ENCODE data around the gene GIMAP8. TPM values are rescaled to one million over a fixed set of nuclear protein-coding genes. Genes with fewer than 3 reads are reported as not detected.

GIMAP8 gene
- total and polyA plus RNA-seq, 2 of the 8 experiments (the other 6 are each of a cell fraction or from before 2014, with no cell fraction given), result not detected

GRCh38 chr7:150443793-150444540 lies 6.5 kb upstream of the GIMAP8 start:
- Histone ChIP-seq H3K79me1 (ENCODE audit: low read depth, low read length) (no peaks in the 10 kb centered on the region), H2BK5ac (ENCODE audit: low read depth, low read length) (no peak overlapping the region), H3K9ac (replicated peaks in 1 of 4; ENCODE audit: extremely low read depth in 1 of 4, low read depth in 3 of 4, low read length in 3 of 4) (no peak overlapping the region), H2BK15ac (ENCODE audit: low read length) (no peak overlapping the region), H3K27me3 (replicated peaks in 1 of 4; ENCODE audit: control insufficient read depth in 3 of 4, extremely low read depth in 1 of 4, insufficient read depth in 3 of 4, low read length in 3 of 4) (no peaks in the 10 kb centered on the region; a peak in 2 of 7 replicates), H3K14ac (ENCODE audit: insufficient read length) (no peak overlapping the region), H3K23me2 (ENCODE audit: low read depth, low read length) (no peaks in the 10 kb centered on the region), H3K9me3 (ENCODE audit: insufficient read depth in 2 of 2, low read depth in 1 of 2, low read length in 1 of 2) (peaks cover 3 to 4% of the 10 kb centered on the region in 2 experiments; a peak in 2 of 4 replicates), H3K56ac (replicated peaks; ENCODE audit: insufficient read length, low read depth, low read length) (no peak overlapping the region), H4K5ac (ENCODE audit: insufficient read length, low read depth, low read length) (no peak overlapping the region), H3K79me2 (ENCODE audit: control insufficient read depth in 1 of 2, insufficient read depth in 2 of 2, low read length in 2 of 2) (no peaks in the 10 kb centered on the region), H4K20me1 (replicated peaks in 1 of 2; ENCODE audit: control insufficient read depth in 1 of 2, insufficient read depth in 2 of 2, low read length in 2 of 2) (no peaks in the 10 kb centered on the region), H3K27ac (ENCODE audit: low read depth, low read length) (no peak overlapping the region), H3K4me2 (ENCODE audit: insufficient read depth in 1 of 2, low read depth in 2 of 2, low read length in 2 of 2) (no peak overlapping the region), H4K8ac (ENCODE audit: extremely low read depth, insufficient read depth, low read length) (no peak overlapping the region), H4K91ac (replicated peaks; ENCODE audit: insufficient read length, low read length) (no peak overlapping the region), H2AFZ (ENCODE audit: low read length) (no peak overlapping the region), H3K23ac (ENCODE audit: insufficient read length) (no peak overlapping the region), H2BK20ac (ENCODE audit: low read length) (no peak overlapping the region), H2BK12ac (ENCODE audit: low read depth, low read length) (no peak overlapping the region), H2BK120ac (replicated peaks; ENCODE audit: low read depth, low read length) (no peak overlapping the region), H3K18ac (ENCODE audit: extremely low read depth, low read length) (no peak overlapping the region), H3K4me3 (ENCODE audit: extremely low read depth in 1 of 4, insufficient read depth in 2 of 4, low read depth in 3 of 4, low read length in 4 of 4) (no peak overlapping the region), H3K4ac (replicated peaks; ENCODE audit: insufficient read length, low read depth, low read length) (no peak overlapping the region), H2AK5ac (ENCODE audit: low read depth, low read length) (no peak overlapping the region), H3K4me1 (replicated peaks in 1 of 4; ENCODE audit: control insufficient read depth in 3 of 4, insufficient read depth in 4 of 4, low read length in 3 of 4) (peaks cover 0 to 5% (median 2%) of the 10 kb centered on the region in 4 experiments; a peak in 3 of 7 replicates), H3K36me3 (ENCODE audit: control insufficient read depth in 2 of 4, insufficient read depth in 4 of 4, low read length in 3 of 4) (no peaks in the 10 kb centered on the region)
- WGBS, 2 experiments (ENCODE audit: extremely low coverage in 1 of 2, insufficient coverage in 1 of 2, insufficient read length in 1 of 2, insufficient replicate concordance in 2 of 2, low coverage in 1 of 2, low lambda C conversion rate in 2 of 2, missing lambda C conversion rate in 1 of 2), result 92% methylated on average over 17 of the region's 18 CpGs; no CpG with 5 or more reads in 1 of the 2 experiments
- no peak for FAIRE-seq
- ChIA-PET CTCF (ENCODE audit: partially characterized antibody) (interaction anchor here (0.5 to 1.5 kb wide), 7 partner anchors 10 to 315 kb away, joined by 3 to 8 read pairs (median 4); no protein-coding TSS in a partner anchor), POLR2A (ENCODE audit: partially characterized antibody) (no interaction called here)
- DNase-seq (ENCODE audit: low read depth in 1 of 2, low spot score in 2 of 2), result no peak
- TF ChIP-seq RFX5 (IDR thresholded peaks at IDR 0.05; ENCODE audit: borderline replicate concordance, low read depth, low read length) (no peak), POU5F1 (IDR thresholded peaks at IDR 0.05; ENCODE audit: low read depth, low read length) (no peak), CBX8 (IDR thresholded peaks at IDR 0.05; ENCODE audit: borderline replicate concordance, low read depth, low read length) (no peak), SAP30 (IDR thresholded peaks at IDR 0.05; ENCODE audit: insufficient read depth, insufficient replicate concordance, low read length) (no peak)
- TF ChIP-seq, protein P1, sequence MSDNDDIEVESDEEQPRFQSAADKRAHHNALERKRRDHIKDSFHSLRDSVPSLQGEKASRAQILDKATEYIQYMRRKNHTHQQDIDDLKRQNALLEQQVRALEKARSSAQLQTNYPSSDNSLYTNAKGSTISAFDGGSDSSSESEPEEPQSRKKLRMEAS (IDR thresholded peaks at IDR 0.05), result no peak
- TF ChIP-seq, protein P2, sequence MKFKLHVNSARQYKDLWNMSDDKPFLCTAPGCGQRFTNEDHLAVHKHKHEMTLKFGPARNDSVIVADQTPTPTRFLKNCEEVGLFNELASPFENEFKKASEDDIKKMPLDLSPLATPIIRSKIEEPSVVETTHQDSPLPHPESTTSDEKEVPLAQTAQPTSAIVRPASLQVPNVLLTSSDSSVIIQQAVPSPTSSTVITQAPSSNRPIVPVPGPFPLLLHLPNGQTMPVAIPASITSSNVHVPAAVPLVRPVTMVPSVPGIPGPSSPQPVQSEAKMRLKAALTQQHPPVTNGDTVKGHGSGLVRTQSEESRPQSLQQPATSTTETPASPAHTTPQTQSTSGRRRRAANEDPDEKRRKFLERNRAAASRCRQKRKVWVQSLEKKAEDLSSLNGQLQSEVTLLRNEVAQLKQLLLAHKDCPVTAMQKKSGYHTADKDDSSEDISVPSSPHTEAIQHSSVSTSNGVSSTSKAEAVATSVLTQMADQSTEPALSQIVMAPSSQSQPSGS (IDR thresholded peaks at IDR 0.05; ENCODE audit: low read length), result no peak

Measured in H1 (cell line).